Measurements from ENCODE around the gene SIGLEC5.

Gene SIGLEC5

DNA sequence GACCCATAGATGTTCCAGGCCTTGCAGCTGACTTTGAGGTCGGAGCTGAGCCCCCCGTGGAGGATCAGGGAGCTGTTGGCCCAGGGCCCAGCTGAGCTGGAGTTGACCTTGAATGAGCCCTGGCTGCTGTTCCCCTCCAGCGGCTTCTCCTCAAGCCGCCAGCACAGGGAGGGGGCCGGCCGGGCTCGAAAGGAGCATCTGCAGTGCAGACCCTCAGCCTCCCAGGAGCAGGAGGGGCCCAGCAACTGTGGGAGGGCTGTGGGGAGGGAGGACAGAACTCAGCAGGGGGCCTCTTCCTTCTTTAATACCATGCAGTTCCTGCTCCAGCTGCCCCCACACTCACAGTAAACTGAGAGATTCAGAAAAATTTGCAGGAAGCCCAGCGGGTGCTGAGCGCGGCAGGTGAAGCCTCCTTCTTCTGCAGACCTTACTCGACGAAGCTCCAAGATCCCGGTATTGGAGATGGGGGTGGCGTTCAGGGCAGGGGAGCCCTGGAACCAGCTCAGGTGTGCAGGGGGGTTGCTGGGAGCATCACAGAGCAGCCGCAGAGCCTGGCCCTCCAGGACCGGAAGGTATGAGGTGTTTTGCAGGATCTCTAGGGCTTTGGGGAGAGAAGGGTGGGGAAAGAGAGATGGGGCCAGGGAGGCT is 2.6 kb downstream of the SIGLEC5 start:
- no peak for DNase-seq

- no peak for DNase-seq
Observed at GRCh38 chr19:51626675-51627074, 3.5 kb downstream of the SIGLEC5 start.

- DNase-seq: no peak
Observed at GRCh38 chr19:51621178-51621577, 9.0 kb downstream of the SIGLEC5 start.

GRCh38 chr19:51615991-51616390 is 14.2 kb downstream of the SIGLEC5 start:
- no peak for DNase-seq

DNA sequence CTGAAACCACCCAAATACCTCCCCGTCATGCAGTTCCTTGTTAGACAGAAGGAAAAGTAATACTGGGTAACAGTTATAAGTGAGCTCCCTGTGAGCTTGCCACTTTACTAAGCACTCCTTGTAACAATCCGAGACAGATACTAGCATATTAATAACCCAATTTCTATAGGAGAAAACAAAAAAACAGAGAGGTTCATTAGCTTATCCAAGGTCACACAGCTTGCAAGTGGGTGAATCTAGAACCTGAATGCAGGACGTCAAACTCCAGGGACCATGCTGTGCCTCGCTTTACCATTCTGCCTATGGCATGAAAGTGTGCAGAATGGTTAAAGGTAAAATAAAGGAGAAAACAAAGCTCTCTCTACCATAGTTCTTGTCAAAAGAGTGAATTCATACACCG is 15.4 kb downstream of the SIGLEC5 start:
- no peak for DNase-seq

DNA sequence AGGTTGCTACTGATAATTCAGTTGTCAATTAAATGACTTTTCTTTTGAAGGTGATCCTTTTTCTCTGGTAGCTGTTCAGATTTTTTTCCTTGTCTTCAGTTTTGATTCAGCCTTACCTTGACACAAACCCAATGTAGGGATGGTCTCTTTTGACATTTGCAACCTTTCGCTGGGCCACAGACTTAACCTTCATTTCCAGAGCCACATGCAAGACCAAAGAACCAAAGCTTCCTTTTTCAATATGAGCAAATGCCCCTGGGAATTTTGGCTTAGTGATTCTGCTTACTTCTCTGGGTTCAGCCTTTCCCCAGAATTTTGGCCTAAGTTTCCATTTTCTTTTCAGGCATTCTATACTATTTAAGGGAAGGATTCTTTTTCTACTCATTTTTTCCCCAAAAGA is 19.6 kb downstream of the SIGLEC5 start:
- no peak for DNase-seq

DNA sequence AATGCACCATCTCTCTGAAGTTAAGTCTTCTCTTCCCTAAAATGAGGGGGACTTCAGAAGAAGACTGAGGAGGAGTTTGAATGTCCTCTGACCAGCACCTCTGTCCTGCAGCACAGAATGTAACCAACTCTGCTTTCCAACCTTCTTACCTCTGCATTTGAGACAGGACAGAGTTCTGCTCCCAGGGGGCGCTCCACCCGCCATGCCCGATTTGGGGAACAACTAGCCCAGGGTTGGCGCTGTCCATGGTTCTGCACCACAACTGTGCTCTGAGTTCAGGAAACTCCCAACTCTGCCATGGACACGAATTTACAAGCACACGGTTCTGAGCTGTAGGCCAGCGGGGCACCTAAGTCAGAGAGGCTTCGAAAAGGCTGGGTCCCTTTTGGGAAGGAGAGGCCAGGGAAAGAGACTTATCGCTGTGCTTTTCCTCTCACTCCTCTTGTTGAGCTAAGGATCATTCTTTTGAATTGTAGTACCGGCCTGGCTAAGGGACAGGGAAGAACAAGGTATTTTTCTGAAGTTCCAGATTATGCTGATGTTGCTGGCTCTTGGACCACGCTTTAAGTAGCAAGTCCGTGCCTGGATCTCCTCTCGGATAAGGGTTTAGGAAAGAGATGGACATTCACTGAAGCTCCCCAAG is 22.2 kb downstream of the SIGLEC5 start:
- peak; percentile 45 for DNase-seq

GRCh38 chr19:51607077-51607476 is 23.1 kb downstream of the SIGLEC5 start:
- DNase-seq: no peak

- DNase-seq: no peak
Observed at GRCh38 chr19:51602189-51602854, 27.9 kb downstream of the SIGLEC5 start.

DNA sequence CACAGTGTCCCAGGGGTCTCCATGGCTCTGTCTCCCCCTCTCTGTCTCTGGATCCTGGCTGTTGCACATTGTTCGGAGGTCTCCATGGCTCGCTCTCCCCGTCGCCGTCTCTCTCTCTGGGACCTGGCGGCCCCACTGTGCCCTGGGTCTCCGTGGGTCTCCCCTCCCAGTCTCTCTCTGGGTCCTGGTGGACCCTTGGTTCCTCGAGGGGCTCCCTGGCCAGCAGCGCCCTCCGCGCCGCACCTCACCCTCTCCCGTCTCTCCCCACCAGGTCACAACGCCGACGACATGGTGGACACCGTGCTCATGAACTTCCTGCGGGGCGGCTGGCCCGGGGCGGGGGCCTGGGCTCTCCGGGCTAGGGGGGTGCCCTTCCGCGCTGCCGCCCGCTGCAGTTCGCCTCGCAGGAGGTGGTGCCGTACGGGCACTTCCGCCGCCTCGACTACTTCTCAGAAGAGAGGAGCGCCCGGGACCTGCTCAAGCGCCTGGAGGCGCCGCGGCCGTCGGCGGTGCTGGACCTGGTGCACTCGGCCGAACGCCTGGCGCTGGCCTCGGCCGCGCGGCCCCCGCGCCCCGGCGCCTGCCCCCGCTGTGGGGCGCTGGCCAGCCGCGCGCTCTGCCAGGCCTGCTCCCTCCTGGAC is 29.1 kb downstream of the SIGLEC5 start:
- no peak for DNase-seq

GRCh38 chr19:51599084-51599483 is 31.1 kb downstream of the SIGLEC5 start:
- no peak for DNase-seq

- DNase-seq: no peak
Observed at GRCh38 chr19:51598159-51598915, 31.9 kb downstream of the SIGLEC5 start.

- no peak for DNase-seq
Observed at GRCh38 chr19:51595190-51596175, 34.7 kb downstream of the SIGLEC5 start.

- DNase-seq: no peak
Observed at GRCh38 chr19:51594774-51595109, 35.5 kb downstream of the SIGLEC5 start.

DNA sequence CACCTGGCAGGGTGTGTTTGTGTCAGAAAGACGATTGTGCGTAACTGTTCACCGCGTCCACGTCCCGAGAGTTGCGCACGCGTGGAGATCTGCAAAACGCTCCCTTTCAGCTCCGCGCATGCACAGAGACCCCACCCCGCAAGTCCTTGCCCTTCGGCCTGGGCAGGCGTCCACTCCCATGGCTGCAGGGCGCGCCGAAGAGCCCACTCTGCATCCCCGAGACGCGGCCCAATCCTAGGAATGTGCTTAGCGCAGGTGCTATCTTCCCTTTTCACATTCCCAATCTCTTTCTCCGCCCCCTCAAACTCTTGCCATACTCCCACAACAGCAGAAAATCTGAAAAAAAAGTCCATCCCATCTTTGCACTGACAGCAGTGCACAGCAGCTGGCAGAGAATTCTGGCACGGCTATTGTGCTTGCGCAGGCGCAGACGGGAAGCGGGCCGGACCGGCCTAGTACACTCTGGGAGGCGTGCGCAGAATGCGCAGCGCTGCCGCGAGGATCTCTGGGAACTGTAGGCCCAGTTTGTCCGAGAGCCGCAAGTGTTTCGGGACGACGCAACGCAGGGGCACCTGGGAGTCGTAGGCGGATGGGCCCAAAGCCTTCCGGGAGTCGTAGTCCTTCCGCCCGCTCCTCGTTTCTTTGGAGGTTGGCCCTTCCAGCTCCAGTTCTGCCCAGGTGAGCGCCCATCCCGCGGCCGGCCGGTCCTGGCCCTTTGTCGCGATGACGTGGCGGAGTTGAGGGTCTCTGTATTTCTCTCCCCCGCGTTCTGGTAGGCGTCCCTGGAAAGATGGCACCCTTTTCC is 36.0 kb downstream of the SIGLEC5 start:
- peak; percentile 95 for DNase-seq

GRCh38 chr19:51593138-51593890 is 36.9 kb downstream of the SIGLEC5 start:
- DNase-seq: no peak

DNA sequence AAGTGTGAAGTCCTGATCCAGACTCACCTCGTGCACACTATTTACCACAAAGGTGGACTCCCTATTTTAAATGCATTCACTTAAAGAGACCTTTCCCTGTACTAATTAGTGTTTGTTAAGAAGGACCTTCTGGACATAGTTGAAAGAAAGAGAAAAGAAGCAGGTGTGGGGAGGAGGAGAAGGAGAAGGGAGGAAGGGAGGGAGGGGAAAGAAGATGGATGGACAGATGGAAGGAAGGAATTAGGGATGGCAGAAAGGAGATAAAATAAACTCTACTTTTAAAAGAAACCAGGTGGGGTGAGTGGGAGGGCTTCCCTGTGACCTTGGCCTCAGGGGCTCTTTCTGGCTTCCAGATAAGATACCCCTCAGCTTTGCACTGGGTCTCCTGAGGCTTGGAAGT is 37.7 kb downstream of the SIGLEC5 start:
- no peak for DNase-seq

DNA sequence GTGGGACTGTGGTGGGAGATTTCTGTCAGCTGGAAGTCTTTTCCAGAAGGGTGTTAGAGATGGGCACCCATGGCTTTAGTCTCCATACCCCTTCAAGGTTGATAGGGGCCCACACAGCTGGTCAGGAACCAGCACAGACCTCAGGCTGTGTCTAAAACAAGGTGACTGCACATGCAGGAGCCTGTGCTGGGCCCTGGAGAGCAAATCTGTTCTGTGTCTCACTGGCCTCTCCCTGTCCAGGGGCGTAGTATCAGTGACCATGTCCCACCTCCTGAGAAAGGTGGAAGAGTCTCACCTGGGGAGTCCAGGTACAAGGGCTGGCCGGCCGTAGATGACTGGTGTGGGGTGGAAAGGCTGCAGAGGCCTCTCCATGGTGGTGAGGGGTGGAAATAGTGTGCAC is 39.8 kb downstream of the SIGLEC5 start:
- no peak for DNase-seq

GRCh38 chr19:51589511-51589910 is 40.7 kb downstream of the SIGLEC5 start:
- no peak for DNase-seq
